ENCODE measurements around the gene GRK6.
A peak's percentile ranks its signal among the peaks of the same experiment; 100 is the strongest.

The GRK6 gene

DNA sequence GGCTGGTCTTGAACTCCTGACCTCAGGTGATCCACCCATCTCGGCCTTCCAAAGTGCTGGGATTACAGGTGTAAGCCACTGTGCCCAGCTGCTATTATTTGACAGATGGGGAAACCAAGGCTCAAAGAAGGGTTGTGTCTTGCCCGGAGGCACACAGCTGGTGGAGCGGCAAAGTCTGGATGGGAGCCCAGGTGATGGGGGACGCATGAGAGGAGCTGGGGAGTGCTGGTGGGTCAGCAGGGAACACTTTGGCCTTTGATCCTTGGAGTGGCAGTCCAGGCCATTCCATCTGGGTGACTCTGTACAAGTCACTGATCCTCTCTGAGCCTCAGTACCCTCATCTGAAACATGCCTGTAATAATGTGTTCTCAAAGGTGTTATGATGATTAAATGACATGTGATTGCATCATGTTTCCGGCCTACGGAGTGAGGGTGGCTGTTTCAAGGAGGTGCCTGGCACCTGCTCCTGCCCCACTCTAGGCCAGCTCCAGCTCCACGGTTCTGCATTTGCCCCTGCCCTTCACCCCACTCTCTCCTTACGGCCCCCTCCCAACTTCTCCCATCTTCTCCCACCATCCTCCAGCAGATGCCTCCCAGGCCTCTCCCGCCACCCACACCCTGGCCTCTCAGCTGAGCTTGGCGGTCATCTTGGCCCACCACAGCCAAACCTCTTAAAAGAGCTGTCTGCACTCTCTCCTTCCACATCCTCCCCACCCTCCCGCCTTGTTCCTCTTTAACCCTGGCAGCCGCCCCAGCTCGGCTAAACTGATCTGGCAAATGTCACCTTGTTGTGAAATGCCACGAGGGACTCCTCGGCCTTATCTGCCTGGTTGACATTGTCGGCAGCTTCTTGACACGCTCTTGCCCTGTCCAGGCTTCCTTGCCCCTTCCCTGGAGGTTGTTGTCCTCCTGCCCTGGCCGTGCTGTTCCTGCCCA lies 52.5 kb downstream of the GRK6 start:
- DNase-seq: peak; percentile 77
- no peaks in the 10 kb centered on the region for H3K27me3 ChIP-seq
- H3K4me1 ChIP-seq: peaks cover 21% of the 10 kb centered on the region
- no peaks in the 10 kb centered on the region for H3K9me3 ChIP-seq
- TF ChIP-seq, protein P1, sequence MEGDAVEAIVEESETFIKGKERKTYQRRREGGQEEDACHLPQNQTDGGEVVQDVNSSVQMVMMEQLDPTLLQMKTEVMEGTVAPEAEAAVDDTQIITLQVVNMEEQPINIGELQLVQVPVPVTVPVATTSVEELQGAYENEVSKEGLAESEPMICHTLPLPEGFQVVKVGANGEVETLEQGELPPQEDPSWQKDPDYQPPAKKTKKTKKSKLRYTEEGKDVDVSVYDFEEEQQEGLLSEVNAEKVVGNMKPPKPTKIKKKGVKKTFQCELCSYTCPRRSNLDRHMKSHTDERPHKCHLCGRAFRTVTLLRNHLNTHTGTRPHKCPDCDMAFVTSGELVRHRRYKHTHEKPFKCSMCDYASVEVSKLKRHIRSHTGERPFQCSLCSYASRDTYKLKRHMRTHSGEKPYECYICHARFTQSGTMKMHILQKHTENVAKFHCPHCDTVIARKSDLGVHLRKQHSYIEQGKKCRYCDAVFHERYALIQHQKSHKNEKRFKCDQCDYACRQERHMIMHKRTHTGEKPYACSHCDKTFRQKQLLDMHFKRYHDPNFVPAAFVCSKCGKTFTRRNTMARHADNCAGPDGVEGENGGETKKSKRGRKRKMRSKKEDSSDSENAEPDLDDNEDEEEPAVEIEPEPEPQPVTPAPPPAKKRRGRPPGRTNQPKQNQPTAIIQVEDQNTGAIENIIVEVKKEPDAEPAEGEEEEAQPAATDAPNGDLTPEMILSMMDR (IDR thresholded peaks at IDR 0.05; ENCODE audit: low read depth, low read length): no peak
- H3K36me3 ChIP-seq: no peaks in the 10 kb centered on the region
- H3K4me3 ChIP-seq (ENCODE audit: low read depth, low read length): peak overlapping the region; percentile 27

DNA sequence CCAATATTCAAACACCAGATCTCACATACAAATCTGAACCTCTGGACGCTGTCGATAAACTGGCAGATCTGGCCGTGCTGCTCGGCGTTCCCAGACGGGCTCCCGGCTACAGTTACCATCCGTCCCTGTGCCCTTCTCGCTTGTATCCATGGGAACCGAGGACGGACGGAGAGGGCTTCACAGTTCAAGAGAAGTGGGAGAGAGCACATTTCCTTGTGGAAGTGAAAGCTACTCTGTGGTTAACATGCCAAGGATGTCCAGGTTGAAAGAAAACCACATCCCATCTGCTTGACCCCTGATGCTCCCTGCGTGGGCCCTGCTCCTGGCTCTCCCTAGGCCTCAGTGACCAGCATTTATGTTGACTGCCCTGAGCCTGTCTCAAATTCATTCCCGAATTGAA lies 53.3 kb downstream of the GRK6 start:
- H3K4me1 ChIP-seq: peaks cover 21% of the 10 kb centered on the region
- no peaks in the 10 kb centered on the region for H3K27me3 ChIP-seq
- no peak for DNase-seq
- H3K9me3 ChIP-seq: no peaks in the 10 kb centered on the region
- TF ChIP-seq, protein P1 (IDR thresholded peaks at IDR 0.05; ENCODE audit: low read depth, low read length): no peak
- peak overlapping the region; percentile 27 for H3K4me3 ChIP-seq (ENCODE audit: low read depth, low read length)
- no peaks in the 10 kb centered on the region for H3K36me3 ChIP-seq

DNA sequence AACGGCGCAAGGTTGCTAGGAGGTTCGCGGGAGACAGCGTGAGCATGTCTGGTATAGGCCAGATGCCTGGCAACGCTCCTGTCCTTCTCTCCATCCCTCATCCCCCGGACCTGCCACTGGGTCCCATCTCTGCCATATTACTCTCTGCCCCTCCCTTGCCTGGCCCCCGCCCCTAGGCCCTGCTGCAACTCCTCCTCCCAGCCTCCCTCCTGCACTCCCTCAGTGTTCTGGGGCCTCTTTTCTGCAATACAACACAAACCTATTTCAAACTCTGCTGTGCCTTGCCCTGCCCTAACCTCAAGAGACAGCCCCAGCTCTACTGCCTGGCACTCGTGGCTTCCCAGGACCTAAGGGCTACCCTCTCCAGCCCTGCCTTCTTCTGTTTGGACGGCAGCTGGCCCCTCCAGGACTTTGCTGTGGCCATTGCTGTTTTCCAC lies 55.9 kb downstream of the GRK6 start:
- H3K9me3 ChIP-seq: no peaks in the 10 kb centered on the region
- no peak overlapping the region for H3K4me3 ChIP-seq (ENCODE audit: low read depth, low read length)
- DNase-seq: peak; percentile 44
- peaks cover 17% of the 10 kb centered on the region for H3K4me1 ChIP-seq
- TF ChIP-seq, protein P1 (IDR thresholded peaks at IDR 0.05; ENCODE audit: low read depth, low read length): no peak
- no peaks in the 10 kb centered on the region for H3K27me3 ChIP-seq
- peaks cover 4% of the 10 kb centered on the region for H3K36me3 ChIP-seq

DNA sequence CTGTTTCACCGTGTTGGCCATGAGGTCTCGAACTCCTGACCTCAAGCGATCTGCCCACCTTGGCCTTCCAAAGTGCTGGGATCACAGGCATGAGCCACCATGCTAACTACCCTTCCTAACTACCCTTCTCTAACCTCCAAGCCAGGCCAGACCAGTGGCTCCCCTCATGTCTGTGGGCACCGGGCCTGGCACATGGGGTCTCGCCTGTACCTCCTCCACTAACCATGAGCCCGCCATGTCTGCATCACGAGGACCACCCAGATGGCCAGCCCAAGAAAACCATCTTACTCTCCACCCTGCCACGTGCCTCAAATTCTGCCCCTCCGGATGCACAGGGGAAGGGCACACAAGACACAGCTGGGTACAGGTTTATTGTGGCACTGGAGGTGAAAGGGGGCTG lies 56.6 kb downstream of the GRK6 start:
- H3K4me3 ChIP-seq (ENCODE audit: low read depth, low read length): no peak overlapping the region
- TF ChIP-seq, protein P1 (IDR thresholded peaks at IDR 0.05; ENCODE audit: low read depth, low read length): no peak
- H3K27me3 ChIP-seq: no peaks in the 10 kb centered on the region
- DNase-seq: no peak
- peaks cover 17% of the 10 kb centered on the region for H3K4me1 ChIP-seq
- peaks cover 10% of the 10 kb centered on the region for H3K36me3 ChIP-seq
- H3K9me3 ChIP-seq: no peaks in the 10 kb centered on the region

DNA sequence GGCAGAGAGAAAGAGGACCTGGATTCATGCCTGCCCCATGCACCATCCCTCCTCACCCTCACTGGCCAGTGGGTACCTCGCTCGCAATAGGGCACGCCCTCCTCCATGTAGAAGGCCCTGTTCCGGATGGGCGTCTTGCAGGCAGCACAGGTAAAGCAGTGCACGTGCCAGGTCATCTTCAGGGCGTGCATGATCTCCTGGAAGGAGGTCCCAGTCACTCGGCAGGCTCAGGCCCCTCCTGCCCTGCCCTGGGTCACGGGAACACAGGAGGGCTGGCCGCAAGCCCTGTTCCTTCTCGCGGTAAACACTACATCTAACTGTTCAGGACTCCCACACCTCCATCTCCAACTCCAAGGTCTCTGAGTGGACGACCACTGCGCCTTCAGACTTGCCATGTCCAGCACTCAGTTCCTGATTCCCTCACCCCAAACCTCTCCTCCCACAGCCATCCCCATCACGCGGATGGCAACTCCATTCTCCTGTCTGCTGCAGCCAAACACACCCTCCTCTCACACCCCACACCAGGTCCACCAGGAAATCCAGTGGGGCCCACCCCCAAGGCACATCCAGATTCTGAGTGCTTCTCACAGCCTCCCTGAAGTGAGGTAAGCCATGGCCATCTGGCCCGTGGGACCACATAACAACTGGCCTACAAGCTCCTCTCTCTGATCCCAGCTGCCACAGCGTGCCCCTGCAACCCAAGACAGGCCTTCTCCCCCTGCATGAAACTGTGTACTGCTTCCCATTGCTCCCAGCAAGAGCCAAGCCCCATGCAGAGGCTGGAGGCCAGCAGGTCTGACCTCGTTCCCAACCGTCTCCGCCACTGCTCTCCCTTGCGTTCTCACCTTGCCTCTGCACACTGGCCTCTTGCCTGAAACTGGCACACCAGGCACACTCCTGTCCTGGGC lies 57.8 kb downstream of the GRK6 start:
- Histone ChIP-seq H3K9me3 (no peaks in the 10 kb centered on the region), H3K27me3 (no peaks in the 10 kb centered on the region), H3K4me3 (ENCODE audit: low read depth, low read length) (no peak overlapping the region), H3K4me1 (peaks cover 9% of the 10 kb centered on the region), H3K36me3 (peaks cover 17% of the 10 kb centered on the region)
- DNase-seq: no peak
- TF ChIP-seq, protein P1 (IDR thresholded peaks at IDR 0.05; ENCODE audit: low read depth, low read length): no peak
